IPS DF 19.7 (cell line): ENCODE measurements around the gene PRKAR2A.
"Not testable (repeated sequence)": the region's sequence is repeated elsewhere in the genome, so short reads cannot be mapped to it uniquely, and the experiment has no call there.

Experiments used
- DNase-seq: peaks from one replicate; pipeline ENCODE4 v3.0.0-alpha.2; 2013; ENCODE audit warnings: low read depth, low spot score

Gene PRKAR2A

DNA sequence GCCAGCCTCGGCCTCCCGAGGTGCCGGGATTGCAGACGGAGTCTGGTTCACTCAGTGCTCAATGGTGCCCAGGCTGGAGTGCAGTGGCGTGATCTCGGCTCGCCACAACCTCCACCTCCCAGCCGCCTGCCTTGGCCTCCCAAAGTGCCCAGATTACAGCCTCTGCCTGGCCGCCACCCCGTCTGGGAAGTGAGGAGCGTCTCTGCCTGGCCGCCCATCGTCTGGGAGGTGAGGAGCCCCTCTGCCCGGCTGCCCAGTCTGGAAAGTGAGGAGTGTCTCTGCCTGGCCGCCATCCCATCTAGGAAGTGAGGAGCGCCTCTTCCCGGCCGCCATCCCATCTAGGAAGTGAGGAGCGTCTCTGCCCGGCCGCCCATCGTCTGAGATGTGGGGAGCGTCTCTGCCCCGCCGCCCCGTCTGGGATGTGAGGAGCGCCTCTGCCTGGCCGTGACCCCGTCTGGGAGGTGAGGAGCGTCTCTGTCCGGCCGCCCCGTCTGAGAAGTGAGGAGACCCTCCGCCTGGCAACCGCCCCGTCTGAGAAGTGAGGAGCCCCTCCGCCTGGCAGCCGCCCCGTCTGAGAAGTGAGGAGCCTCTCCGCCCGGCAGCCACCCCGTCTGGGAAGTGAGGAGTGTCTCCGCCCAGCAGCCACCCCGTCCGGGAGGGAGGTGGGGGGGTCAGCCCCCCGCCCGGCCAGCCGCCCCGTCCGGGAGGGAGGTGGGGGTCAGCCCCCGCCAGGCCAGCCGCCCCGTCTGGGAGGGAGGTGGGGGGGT is 113.7 kb downstream of the PRKAR2A start:
- not testable (repeated sequence) for DNase-seq

DNA sequence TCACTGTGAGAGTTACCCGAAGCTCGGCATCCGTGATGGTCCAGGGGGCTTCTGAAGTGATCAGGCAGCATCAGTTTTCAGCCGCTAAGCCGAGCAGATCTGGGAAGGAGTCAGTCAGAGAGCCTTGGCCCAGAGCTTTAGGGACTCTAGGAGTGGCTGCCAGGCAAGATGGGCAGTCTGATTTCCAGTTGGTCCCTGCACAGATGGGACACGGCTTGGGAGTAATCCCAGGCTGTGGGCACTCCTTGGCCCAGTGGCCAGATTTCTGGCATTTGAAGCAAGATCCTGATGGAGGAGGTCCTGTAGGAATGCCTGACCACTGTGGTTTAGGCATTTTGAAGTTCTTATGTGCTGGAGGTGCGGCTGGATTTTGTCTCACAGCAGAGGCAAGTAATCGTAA is 120.2 kb downstream of the PRKAR2A start:
- DNase-seq, result no peak

DNA sequence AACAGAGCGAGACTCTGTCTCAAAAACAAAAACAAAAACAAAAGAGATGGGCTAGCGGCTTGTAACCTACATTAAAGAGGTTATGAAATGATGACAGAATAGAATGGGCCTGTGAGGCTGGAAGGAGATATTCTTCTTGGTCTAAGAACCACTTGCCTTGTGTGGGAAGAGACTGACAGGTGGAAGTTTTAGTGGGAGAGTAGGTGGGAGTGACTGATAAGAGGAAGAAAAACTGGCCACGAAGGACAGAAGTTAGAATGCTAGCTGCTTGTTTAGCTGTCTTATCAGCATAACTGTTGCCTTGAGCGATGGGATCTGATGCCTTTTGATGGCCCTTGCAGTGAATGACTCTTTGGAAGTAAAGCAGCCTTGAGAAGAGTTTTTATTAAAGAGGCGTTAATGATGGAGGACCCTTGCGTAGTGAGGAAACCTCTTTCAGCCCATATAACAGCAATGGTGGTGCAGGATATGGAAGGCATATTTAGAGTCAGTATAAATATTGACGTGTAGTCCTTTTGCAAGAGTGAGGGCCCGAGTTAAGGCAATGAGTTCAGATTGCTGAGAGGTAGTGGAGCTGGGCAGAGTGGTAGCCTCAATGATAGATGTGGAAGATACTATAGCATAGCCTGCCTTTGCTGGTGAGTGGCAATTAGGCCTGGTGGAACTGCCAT is 122.4 kb downstream of the PRKAR2A start:
- DNase-seq, result not testable (repeated sequence)

DNA sequence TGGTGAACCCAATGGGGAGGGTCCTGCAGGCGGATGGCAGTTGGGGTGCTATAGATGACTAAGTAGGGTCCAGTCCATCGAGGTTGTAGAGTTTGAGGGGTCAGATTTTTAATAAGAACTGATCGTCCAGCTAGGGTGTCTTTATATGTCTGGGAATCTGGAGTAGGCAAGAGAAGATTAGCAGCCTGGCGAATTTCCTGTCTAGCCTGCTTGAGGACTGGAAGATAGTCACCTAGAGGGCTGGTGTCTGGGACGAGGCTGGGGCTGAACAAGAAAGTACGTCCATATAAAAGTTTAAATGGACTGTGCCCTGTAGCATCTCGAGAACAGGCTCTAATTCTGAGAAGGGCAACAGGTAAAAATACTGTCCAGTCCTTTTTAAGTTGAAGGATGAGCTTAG is 123.9 kb downstream of the PRKAR2A start:
- DNase-seq, result no peak

DNA sequence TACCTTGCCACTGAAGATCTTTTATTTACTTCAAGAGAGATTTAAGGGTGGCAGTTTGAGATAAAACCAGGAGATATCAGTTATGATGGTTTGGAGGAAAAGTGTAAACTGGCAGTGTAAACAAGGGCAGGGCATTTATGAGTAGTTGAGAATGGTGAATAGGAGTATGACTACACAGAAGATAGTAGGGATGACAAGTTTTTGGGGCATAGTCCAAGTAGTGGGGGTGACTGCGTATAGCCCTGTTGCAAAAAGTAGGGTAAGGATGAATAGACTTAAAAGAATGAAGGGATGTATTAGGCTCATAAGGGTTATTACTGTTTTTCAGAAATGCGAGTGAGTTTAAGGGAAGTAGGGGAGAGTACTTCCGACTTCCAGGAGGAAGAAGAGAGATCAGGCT is 124.4 kb downstream of the PRKAR2A start:
- not testable (repeated sequence) for DNase-seq

DNA sequence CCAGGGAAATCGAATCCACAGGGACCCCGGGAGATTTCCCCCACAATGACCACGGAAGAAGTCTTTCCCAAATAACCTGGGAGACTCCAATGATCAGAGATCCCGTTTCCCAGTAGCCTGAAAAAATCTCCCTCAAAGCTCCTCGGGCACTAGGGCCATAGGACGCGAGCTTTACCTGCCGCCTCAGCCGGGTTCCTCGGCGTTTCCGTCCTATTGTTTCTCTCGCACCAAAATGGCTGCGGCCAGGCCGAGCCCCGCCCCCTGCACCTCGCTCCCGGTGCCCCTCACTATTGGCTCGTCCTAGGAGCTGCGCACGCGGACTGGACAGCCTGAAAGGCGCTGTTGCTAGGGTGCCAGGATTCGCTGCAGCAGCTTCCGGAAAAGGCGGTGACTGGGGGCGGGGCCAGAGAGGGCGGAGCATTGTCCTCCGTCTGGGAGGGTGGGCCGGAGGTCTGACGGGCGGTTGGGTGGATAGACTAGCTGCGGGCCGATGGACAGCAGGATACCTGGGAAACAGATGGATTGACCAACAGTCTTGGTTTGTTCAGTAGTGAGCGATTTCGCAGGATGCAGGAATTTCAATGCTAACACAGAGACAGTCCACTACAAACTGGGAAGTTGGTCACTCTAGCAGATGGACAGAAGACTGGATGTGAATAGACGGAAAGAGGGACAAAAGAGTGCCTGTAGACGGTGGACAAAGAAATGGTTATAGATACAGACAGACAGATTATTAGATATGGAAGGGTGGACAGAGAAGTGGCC is 130.5 kb downstream of the PRKAR2A start, which contains the start of gene IP6K2:
IP6K2 (minus strand) TSS at position 240 of the 765 bp plus-strand sequence. CDS start 21,930 bp downstream, outside the sequence.
- peak; percentile 94 for DNase-seq

DNA sequence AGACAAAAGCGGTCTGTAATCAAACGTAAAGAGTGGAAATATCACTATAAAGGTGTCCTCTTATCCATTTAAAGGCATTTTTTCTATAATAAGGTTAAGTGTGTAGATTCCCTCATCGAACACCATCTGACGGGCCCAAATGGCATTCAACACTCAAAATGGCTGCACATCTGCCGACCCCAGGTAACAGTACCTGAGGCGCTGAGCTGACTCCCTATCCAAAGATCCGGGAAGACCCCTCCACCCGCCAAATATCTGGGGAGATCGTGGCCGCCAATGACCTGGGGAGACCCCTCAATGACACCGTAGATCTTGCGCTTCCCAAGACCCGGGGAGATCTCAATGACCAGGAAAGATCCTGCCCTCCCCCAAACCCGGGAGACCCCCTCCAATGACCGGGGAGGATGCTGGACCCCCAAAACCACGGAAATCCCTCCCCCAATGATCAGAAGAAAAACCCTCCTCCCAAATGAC is 131.1 kb downstream of the PRKAR2A start:
- no peak for DNase-seq

DNA sequence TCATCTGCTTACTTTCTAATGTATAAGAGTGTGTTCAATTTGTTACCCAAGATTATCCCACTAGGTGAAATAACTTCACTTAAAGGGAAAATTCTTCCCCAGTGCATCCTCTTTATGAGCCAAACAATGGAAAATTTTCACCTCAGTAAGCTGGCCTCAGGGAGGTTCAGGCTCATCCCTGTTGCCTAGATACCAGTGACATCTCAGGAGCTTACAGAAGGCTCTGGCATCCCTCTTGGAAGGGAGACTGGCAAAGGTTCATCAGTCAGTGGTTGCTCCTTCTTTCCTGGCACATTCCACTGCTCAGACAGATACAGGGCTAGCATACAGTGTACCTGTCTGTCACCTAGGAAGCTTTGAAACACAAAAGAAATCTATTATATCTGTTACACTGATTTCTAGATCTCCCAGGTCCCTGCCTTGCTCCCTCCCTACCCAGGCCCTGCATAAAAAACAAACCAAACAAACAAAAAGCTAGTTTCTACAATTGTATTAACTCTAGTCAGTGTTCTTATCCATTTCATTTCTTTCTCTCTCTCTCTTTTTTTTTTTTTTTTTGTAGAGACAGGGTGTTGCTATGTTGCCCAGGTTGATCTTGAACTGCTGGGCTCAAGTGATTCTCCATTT is 132.4 kb downstream of the PRKAR2A start:
- DNase-seq, result no peak

DNA sequence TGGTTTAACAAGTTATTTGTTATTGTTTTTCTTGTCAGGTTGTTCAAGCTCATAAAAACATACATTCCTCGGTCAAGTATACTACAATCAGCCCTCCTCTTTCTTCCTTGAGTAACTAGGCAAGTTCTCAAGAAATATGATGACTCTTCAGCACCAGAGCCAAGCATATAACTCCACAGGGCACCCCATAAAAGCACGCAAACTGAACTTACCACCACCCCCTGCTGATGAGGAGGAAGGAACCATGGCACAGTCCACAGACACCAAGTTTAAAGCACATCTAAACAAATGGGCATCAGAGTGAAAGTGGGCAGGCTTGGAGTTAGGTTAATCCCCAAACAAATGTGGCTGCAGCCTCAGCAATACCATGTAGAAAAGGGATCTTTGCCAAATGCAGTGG is 135.9 kb downstream of the PRKAR2A start:
- DNase-seq, result no peak

DNA sequence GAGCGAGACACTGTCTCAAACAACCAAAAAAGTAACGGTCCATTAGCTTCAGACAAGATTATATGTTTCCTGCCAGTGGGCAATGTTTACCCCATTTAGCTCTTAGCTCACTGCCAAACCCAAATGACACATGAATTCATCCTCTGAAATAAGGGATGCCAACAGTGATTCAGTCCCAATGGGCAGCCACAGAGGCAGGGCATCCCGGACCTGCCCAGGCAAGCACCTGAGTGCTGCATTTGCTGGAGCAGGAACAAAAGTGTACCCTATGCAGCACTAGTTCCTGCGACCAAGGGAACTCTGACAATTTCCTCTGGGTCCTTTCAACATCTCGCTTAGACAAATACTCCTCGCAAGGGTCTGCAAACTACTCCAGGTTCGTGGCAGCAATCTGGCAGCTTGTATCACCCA is 138.6 kb downstream of the PRKAR2A start:
- no peak for DNase-seq

DNA sequence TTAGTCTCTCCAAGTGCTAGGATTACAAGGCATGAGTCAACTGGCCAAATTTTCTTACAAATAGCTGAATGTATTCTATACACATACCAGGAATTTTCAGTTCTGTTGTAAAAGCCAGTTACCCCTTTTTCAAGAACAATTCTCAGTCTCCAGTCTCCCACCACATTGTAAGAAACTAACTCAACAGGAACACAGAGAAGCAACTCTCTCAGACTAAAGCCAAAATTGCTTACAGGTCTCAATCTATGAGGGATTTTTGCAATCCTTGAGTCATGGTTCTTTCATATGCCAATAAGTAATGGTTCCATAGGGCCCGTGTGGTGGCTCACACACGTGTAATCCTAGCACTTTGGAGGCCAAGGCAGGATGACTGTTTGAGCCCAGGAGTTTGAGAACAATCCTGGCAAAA is 139.2 kb downstream of the PRKAR2A start:
- no peak for DNase-seq

DNA sequence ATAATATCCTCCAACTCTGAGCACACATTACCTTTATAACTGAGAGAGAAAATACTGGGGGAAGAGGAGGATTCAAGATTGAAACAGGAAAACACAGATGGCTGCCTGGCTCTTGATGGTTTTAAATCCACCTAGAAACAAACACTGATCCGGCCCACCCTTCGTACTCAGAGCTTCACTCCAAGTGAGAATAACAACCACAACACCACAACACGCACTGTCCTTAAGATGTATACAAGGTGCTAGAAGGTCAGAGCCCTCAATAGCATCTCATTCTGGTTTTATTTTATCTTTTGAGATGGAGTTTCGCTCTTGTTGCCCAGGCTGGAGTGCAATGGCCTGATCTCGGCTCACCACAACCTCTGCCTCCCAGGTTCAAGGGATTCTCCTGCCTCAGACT is 140.5 kb downstream of the PRKAR2A start:
- DNase-seq, result no peak

DNA sequence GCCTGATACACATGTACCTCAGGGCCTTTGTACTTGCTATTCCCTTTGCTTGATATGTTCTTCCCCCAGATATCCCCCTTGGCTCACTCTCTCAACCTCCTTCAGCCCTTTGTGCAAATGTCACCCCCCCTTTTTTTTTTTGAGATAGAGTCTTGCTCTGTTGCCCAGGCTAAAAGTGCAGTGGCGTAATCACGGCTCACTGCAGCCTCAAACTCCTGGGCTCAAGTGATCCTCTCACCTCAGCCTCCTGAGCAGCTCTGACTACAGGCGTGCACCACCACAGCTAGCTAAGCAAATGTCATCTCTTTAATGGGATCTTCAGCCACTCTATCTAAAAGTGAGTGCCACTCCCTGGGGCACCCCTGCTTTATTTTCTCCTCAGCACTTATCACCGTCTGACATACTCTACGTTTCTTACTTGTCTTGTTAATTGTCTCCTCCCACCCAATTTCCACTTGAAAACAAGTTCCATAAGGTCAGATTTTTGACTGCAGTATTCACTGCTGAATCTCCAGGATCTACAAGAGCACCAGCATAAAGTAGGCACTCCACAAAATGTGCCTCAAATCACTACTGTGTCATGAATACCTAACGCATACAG is 145.3 kb downstream of the PRKAR2A start:
- no peak for DNase-seq

DNA sequence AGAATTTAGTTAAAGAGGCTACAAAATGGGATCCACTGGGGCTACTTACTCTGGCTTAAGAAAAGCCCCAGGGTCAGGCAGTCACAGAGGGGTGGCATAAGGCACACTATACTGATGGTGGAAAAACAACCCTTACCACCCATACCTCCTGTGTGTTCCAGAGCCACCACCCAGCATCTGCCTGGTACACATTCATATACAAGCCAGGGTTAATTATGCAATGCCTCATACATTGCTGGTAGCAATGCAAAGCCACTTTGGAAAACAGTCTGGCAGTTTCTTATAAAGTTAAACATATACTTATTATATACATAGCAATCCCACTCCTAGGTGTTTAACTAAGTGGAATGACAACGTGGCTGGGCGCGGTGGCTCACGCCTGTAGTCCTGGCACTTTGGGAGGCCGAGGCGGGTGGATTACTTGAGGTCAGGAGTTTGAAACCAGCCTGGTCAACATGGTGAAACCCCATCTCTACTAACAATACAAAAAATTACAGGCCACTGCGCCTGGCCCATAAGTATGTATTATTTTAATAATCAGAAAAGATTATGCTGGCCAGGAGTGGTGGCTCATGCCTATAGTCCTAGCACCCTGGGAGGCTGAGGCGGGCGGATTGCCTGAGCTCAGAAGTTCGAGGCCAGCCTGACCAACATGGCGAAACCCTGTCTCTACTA is 146.8 kb downstream of the PRKAR2A start:
- DNase-seq, result no peak

DNA sequence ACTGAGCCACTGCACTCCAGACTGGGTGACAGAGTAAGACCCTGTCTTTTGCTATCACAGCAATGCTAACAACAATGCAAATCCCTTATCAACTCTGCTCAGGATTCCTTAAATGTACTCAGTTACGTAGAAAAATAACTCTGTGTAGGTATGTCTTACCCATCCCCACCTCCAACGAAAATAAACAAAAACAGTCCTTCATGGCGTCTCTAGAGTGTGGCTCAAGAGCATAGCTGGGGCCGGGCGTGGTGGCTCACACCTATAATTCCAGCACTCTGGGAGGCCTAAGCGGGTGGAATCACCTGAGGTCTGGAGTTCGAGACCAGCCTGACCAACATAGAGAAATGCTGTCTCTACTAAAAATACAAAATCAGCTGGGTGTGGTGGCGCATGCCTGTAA is 148.8 kb downstream of the PRKAR2A start:
- DNase-seq, result no peak

DNA sequence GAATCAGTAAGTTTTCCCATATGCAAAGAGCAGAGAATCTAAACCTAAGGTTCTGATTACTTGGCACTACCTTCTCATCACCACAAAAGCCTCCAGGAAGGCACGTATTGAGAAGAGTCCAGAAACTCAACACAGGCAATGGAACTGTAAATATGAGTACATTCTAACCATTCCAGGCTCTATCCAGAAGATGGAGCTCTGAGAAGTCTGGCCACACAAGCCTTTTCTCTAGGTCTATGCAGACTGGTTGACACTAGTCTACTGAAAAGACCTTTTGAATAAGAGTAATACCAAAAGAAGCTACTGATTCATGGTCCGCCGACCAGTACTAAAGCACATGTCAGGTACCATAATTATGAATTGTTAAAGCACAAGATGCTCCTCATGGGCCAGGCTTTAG is 149.7 kb downstream of the PRKAR2A start:
- DNase-seq, result no peak

DNA sequence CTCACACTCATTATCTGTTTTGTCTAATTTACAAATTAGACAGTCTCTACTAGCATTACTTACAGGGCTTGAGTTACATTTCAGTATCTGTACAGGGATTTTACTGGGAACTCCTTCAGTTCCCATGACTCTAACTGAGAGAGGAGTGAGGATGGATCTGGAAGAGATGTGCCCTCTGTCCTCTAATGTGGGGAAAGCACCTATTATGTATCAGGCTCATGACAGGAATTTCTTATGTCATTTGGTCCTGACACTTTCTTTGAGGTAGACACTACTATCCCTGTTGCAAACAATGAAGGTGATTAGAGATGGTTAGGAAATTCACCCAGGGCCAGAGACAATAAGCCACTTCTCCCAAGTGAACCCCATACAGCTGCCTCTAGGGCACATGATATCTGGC is 151.1 kb downstream of the PRKAR2A start:
- DNase-seq, result no peak
